GM23248 (cell line): ENCODE data around the gene KCNQ4.

Experiments used
- EZH2 ChIP-seq: fragments of 200-600 bp; sonication (generic); IDR thresholded peaks from 2 replicates; pipeline ENCODE4 v1.6.1; 2018; ENCODE audit warnings: antibody characterized with exemption, mild to moderate bottlenecking; ENCODE audit not compliant: insufficient read depth, poor library complexity, severe bottlenecking
- EZH2phosphoT487 ChIP-seq: fragments of 200-600 bp; sonication (generic); IDR thresholded peaks from 2 replicates; pipeline ENCODE4 v1.6.1; 2018; ENCODE audit warnings: antibody characterized with exemption, moderate library complexity, mild to moderate bottlenecking, low read depth; ENCODE audit not compliant: insufficient read depth

GRCh38 chr1:40772146-40772955 lies 11.2 kb upstream of the KCNQ4 start:
- no peak for TF ChIP-seq EZH2
- no peak for TF ChIP-seq EZH2phosphoT487
